ENCODE measurements around the gene MARCHF10.

Gene MARCHF10

DNA sequence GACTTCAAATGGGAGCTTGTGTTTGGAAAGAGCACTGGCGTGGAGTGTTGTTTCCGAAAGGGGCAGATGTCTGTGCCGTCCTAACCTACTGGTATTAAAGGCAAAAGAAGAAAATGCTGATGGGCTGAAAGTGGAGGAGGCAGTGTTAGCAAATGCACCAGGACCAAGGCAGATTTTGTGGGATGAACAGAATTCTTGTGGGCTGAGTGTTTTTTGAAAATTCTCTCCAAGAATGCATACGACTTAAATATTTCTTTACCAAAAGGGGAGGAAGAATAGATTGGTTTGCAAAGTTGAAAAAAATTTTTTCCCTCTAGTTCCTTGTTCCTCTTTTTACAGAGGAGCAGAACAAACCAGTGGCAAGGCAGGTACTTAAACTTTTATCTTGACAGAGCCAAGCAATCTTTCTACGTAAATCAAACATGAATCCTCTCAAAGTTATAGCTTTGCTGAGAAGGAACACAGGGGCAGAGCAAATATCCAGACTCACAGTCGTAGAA lies 16.8 kb downstream of the MARCHF10 start:
- in situ Hi-C loops (cut with HindIII; ENCODE audit: low sequenced_read_pairs), result no loop called here

DNA sequence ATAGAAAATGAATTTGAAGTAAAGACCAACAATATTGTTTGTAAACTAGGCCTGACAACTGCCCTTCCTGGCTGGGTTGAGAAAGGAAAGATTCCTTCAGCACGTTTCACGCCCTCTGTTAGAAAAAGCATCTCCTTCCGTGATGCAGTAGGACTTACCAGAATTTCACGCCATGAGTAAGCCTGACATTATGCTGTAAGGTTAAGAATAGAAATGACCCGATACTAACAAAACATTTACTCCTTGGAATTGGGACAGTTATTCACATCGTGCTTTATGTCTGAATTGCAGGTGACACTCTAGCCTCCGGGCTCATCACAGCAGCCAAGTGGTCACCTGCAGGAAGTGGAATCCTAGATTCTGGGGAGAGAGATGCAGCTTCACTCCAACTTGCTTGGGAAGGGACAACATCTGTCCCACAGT lies 17.5 kb downstream of the MARCHF10 start:
- in situ Hi-C loops (cut with HindIII; ENCODE audit: low sequenced_read_pairs), result no loop called here

DNA sequence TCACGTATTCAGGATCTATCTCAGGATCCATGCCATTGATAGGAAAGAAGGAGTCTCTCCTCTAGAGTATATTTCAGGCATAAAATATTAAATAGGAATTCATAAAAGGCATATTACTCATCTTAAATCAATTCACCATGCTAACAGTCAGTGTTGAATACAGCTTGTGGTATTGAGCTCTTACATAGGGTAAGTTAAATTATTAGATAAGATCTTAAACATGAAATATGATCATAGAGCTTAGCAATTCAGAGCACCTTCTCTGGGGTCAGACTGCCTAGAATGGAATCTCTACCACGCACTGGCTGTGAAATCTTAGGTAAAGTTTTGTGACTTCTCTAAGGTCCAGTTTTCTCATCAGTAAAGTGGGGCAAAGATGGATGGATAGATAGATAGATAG lies 20.7 kb downstream of the MARCHF10 start:
- in situ Hi-C loops (cut with HindIII; ENCODE audit: low sequenced_read_pairs), result loop anchor here (5.0 kb wide), 1 partner anchor 75 kb away; no protein-coding TSS in a partner anchor

DNA sequence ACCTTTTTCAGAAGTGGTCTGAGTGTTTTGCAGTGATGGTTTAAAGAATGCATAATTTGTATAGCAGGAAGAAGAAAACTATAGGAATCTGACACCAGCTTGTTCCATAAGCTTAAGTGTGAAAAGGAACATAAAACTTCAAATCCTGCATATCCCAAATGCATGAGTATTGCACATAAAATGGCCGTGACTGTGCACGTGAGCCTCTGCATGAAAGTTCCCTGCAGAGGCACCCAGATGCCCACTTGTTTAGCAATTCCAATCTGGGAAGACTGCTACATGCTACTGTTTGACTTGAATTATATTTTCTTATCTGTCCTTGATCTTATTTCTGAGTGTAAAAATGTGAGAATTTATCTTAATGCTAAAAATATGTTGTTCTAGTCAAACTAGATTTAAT lies 21.5 kb downstream of the MARCHF10 start:
- in situ Hi-C loops (cut with HindIII; ENCODE audit: low sequenced_read_pairs), result loop anchor here (5.0 kb wide), 1 partner anchor 76 kb away; no protein-coding TSS in a partner anchor

DNA sequence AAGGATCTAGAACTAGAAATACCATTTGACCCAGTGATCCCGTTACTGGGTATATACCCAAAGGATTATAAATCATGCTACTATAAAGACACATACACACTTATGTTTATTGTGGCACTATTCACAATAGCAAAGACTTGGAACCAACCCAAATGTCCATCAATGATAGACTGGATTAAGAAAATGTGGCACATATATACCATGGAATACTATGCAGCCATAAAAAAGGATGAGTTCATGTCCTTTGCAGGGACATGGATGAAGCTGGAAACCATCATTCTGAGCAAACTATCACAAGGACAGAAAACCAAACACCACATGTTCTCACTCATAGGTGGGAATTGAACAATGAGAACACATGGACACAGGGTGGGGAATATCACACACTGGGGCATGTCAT lies 22.1 kb downstream of the MARCHF10 start:
- in situ Hi-C loops (cut with HindIII; ENCODE audit: low sequenced_read_pairs), result loop anchor here (5.0 kb wide), 1 partner anchor 76 kb away; no protein-coding TSS in a partner anchor

DNA sequence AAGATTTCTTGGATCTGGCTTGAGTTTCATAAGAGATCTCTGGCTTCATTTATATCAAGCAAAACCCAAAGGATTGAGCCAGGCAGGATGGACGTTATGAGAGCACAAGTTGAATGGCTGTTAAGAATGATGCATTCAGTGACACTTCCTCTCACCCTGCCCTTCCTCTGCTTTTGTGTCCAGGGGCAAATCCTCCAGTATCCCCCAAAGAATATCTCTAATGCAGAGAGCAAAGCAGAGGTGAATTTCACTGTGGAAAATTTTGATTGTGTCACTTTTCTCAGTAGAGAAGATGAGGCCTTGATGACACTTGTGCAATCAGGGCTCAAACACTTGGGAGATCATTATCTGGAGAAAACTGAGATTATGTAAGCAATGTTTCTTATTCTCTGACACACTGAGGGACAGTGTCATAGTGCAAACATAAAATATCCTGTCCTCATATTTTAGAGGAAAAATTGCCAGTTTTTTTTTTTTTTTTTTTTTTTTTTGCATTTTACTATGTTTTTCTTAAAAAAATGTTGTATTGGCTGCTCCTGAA lies 25.3 kb downstream of the MARCHF10 start:
- in situ Hi-C loops (cut with HindIII; ENCODE audit: low sequenced_read_pairs), result no loop called here

DNA sequence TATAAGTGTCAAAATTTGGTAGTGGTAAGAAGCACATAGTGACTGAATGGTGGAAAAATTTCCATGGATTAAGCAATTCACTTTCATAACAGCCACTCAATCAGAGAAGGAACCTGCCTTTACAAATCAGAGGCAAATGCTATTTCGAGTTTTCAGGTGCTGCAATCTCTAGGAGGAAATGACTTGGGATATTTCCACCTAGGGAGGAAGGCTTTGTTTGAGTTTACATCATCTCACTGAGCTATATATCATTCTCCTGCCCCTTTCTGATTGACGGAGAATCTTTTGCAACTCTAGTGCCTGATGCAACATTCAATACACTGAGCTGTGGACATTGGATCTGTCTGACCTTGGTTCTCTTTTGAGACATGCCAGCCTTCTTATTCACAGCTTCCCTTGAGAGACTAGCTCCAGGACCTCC lies 26.3 kb downstream of the MARCHF10 start:
- in situ Hi-C loops (cut with HindIII; ENCODE audit: low sequenced_read_pairs), result no loop called here

DNA sequence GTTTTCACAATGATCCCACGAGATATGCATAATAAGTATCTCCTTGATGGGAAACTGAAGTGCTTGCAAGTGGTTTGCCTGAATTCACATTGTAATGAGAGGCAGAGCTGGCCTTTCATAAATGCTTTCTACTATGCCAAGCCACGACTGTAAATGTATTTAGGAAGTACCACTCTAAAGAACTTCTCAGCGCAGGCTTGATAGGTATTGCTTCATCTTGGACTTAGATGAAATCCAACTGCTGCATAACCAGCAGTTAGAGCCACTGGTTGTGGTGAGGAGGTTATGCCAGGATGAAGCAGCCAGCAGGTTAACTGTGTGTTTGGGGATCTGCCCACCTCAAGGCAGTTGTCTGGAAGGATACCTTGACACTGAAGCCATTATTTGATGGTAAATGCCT lies 26.8 kb downstream of the MARCHF10 start:
- in situ Hi-C loops (cut with HindIII; ENCODE audit: low sequenced_read_pairs), result no loop called here

DNA sequence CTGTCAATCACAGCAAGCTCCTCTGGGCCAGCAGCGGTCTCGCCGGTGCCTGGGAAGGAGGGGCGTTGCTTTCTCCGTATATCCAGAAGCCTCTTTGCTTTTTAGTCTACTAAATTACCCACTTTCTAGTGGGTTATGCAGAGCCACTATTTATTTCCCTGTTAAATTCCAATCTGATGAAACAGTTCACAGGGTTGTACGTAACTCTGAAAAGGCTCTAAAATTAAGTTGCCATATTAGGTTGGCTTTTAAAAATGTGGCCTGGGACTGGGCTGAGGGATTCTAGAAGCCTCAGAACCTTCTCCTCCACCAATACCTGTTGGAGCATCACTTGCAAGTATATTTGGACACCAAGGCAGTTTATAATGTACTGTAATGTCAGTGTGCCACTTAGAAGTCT lies 27.2 kb downstream of the MARCHF10 start:
- in situ Hi-C loops (cut with HindIII; ENCODE audit: low sequenced_read_pairs), result no loop called here

DNA sequence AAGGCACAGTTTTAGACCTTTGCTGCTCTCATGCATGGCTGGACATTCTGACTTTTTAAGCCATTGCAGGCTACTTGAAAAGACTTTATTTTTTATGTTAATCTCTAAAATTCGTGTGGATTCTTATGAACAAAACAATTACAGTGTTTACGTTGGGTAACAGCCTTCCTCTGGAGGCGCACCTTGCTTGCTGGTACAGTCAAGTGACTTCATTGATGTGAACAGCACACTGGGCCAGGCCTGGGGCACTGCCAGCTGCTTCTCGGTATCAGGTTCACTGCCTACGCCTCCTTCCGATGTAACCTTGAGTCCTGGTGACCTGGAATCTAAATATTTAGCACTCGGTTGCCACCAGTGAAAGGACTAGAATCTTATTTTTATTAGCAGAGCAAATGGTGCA lies 27.8 kb downstream of the MARCHF10 start:
- in situ Hi-C loops (cut with HindIII; ENCODE audit: low sequenced_read_pairs), result no loop called here

DNA sequence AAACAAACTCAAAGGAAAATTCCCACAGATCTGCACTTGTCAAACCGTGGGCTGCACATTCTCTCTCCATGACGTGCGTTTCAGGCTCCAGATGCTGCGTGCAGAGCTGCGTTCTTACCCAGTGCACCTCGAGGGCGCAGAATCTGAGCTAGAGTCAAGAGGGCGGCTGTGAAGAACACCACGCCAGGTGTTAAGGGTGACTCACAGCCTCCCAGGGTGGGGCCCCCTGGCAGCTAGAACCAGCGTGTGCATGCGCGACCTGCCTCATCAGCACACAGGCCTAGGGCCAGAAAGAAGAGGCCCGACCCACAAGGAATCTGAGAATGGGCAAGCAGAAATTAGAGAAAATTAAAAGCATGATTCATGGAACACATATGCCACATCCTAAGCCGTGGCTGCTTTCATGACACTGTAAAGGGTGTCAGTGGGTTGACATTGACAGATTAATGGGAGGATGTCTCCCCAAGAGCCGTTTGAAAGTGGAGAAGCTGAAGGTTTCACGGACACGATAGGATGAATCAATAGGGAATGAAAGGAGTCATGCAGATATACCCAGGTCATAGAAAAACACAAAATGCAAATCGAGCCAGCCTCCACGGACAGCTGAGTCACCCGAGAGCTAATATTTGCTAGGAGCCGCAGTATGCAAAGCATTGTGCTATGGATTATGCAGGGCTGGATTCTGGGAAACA lies 29.0 kb downstream of the MARCHF10 start:
- in situ Hi-C loops (cut with HindIII; ENCODE audit: low sequenced_read_pairs), result no loop called here

DNA sequence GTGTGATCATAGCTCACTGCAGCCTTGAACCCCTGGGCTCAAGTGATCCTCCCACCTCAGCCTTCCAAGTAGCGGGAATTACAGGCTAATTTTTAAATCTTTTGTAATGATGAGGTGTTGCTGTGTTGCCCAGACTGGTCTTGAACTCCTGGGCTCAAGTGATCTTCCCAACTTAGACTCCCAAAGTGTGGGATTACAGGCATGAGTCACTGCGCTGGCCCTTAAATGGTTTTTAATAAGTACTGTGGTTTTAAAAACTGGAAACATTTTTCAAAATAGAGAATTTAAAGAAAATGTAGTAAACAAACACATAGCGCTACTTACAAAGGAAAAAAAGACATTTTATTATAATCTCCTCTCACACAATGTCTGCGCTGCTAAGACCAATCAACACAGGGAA lies 32.2 kb downstream of the MARCHF10 start:
- in situ Hi-C loops (cut with HindIII; ENCODE audit: low sequenced_read_pairs), result no loop called here

DNA sequence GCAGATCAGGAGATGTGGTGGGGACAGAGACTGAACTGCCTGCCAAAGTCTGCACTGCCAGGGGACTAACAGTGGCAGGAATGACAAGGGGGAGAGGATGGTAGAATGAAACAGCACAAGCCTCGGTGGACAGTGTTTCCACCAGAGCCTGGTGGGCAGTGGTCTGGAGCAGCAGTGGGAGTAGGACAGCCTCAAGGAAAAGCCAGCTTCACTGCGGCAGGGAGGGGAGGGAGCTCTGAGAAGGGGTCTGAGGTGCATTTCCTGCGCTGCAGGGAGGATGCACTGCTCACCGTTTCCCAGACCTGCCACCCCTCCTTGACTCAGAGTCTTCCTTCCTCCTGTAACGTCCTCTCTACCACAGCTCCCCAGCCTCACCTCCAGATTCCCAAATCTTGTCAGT lies 33.8 kb downstream of the MARCHF10 start:
- in situ Hi-C loops (cut with HindIII; ENCODE audit: low sequenced_read_pairs), result no loop called here

DNA sequence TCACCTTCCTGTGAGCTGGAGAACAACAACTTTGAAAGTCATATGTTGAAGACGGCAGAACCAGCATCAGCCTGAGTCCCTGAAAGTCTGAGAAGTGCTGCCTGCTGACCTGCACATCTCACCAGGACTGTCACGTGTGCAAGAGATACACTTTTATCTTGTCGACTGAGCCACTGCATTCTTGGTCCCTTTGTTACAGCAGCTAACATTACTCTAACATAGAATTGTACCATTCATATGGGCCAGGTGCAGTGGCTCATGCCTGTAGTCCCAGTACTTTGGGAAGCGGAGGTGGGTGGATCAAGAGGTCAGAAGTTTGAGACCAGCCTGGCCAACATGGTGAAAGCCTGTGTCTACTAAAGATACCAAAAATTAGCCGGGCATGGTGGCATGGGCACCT lies 40.1 kb downstream of the MARCHF10 start:
- in situ Hi-C loops (cut with HindIII; ENCODE audit: low sequenced_read_pairs), result no loop called here

DNA sequence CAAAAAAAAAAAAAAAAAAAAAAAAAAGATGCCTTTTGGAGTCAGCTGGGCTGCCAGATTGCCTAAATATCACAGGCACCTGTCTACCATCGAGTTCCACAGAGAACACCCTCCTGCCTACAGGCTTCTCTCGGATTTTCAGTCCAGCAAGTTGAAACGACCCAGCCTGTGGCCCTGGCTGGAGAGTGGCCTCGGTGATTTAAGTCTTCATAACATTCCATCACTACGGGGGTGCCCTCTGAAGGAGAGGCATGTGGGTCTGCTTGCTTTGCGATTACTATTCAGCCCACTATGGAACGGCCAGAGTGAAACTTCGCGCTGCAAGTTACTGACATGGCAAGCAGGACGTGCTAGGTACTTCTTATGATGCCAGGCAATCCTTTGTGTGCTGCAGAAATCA lies 42.8 kb downstream of the MARCHF10 start:
- in situ Hi-C loops (cut with HindIII; ENCODE audit: low sequenced_read_pairs), result no loop called here

DNA sequence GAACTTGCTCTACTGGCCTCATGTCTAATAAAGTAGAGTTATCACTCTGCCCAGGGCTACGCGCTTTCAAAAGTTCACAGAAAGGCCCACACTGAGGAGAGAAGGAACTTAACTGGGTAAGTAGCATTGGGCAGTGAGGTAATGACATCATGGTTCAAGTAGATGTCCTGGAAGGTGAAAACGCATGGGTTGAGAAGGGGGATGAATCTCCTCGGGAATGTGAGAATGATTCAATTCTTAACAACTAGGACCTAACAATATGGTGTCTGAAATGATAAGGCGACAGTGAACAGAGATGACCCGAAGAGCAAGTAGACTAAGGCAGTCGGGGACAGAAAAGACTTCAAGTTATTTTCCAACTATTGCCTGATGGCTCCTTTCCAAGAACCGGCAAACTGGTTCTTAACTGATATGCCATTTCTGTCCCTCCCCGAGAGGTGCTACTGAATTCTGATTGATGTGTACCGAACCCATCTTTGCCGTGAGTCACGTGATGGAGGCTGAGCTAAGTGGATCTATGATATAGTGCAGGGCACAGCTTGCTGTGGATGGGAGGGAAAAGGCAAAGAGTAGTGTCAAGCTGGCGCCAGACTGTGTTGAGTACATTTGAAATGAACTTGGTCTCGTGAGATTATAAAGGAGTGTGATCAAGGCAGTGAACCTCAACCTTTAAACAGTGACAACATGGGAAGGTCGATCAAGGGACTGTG lies 44.1 kb downstream of the MARCHF10 start:
- in situ Hi-C loops (cut with HindIII; ENCODE audit: low sequenced_read_pairs), result no loop called here

DNA sequence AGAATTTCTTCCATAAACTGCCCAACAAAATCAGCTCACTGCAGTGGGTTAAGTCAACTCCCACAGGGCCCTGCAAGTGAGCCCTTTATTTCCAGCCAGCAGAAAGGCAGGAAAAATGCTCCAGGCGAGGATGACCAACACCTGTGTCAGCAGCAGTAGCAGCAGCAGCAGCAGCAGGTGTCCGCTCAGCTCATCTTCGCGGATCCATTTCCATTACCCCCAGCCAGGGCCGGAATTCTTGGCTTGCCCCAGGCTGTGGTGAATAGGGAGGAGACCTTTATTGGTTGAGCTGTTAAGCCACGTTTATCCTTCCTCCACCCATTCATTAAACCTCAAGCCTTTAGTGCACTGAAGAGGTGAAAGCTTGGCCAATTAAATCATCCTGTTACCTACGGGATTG lies 46.2 kb downstream of the MARCHF10 start:
- in situ Hi-C loops (cut with HindIII; ENCODE audit: low sequenced_read_pairs), result no loop called here

DNA sequence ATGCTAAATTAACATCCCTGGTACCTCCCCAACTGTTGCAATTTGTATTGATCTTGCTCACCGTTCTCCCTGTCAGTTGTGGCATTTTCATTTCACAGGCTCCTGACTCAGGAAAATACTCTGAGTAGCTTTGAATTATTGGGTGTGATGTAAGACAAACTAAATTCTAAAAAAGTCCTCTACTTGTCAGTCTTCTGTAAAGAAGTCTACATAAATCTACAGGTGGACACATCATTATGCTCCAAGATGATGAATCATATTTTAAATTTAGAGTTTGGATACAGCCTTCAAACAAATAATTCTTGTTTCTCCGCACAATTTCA lies 47.2 kb downstream of the MARCHF10 start:
- in situ Hi-C loops (cut with HindIII; ENCODE audit: low sequenced_read_pairs), result no loop called here

DNA sequence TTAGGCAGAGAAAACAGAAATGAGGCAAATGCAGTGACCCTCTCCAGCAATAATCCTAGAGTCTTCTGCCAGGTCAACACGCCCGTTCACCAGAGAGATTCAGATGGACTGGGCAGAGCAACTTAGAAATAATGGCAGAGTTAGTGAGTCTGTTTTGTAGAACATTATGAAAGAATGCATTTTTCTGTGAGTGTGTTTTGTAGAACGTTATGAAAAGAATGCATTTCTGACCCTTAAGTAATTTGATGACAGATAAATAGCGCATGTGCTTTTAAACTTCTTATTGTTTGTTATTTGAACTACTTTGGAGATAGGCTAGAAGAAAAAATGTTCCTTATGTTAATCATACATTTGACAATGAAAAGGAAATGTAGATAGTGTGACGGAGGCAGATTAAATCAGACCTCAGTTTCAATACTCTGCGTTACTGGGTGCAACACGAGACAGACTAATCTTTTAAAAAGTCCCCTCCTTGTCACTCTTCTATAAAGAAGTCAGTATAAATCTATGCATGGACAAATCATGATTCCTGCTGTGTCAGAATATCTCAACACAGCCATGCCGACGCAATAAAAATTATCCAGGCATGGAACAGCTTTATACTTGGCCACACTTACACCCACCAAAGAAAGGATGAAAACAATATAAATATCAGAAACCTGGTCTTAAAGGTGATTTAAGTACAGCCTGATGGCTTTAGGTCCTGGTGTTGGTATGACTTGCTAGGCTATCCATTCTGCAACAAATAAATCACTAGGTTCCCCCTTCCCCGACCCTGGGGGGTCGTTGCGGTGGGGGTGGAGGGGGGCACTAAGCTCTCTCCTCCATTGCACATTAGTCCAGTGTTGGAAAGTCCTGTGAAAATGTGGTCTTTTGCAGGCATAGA lies 47.8 kb downstream of the MARCHF10 start:
- in situ Hi-C loops (cut with HindIII; ENCODE audit: low sequenced_read_pairs), result no loop called here

DNA sequence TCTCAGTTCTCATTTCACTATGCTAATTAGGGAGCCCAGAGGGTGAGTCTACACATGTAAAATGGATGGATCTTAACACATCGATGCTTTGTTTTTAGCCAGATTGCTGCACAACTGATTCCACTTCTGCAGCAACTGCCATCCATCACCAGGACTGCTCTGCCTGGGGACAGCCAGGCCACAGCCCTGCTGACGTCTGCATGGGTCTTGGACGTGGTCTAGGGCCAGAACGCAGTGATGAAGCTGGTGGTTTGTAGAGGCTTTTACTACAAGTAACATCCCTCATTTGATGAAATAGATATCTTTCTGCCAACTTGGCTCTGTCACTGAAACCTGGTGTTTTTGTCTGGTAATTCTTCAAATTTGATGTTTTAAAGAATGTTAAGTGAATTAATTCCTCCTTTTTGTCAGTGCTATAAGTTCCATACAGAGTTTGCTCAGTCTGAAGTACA lies 50.6 kb downstream of the MARCHF10 start:
- in situ Hi-C loops (cut with HindIII; ENCODE audit: low sequenced_read_pairs), result no loop called here

DNA sequence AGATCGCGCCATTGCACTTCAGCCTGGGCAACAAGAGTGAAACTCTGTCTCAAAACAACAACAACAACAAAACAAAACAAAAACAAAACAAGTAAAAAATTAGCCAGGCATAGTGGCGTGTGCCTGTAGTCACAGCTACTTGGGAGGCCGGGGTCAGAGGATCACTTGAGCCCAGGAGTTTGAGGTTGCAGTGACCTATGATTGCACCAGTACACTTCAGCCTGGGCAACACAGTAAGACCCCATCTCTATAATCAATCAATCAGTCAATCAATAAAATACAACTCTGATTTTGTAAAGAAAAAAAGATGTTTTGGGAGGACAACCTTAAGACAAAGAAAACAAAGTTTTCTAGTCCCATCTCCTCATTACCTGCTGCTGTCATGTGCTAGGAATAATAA lies 51.9 kb downstream of the MARCHF10 start:
- in situ Hi-C loops (cut with HindIII; ENCODE audit: low sequenced_read_pairs), result no loop called here

All from DLD1 (cell line).